Fibroblast of mammary gland (primary cell): ENCODE data around the gene PNP.

ENCODE experiments used
- DNase-seq: peaks from one replicate; pipeline ENCODE4 v3.0.0-alpha.2; 2010; ENCODE audit warnings: low read depth
- H3K4me3 ChIP-seq: 2 replicates; pipeline ENCODE4 v1.5.1; 2011; ENCODE audit warnings: low read depth, mild to moderate bottlenecking, low read length, moderate library complexity; ENCODE audit not compliant: control insufficient read depth
- TF ChIP-seq, protein P1 (sequence below): conservative IDR thresholded peaks from 2 replicates; pipeline ENCODE4 v1.5.1; 2011; ENCODE audit warnings: low read depth, low read length, inconsistent platforms; ENCODE audit not compliant: control insufficient read depth, insufficient read depth

PNP gene

DNA sequence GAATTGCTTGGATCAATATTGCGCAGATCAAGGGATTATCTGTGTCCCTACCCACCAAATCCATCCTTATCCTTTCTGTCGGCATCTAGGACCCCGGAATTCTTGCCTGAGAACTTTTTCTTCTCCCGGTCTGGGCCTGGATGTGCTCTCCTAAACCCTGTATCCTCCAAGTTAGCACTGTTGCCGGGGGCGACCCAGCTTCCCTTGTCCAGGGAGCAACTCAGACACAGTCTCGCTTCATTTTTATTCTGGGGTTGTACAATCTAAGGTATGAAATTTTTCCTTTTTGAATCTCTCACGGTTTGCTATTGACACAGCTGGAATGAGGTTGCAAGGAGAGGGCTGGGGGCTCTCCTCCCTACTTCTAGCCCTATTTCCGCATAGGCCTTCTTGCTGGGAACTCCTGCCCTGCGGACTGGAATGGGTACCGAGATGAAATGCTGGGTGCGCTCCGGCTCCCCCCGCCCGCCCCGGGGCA, 403 bp upstream of the PNP start:
- H3K4me3 ChIP-seq, result peak overlapping the region; percentile 97
- DNase-seq, result no peak
- TF ChIP-seq, protein P1, sequence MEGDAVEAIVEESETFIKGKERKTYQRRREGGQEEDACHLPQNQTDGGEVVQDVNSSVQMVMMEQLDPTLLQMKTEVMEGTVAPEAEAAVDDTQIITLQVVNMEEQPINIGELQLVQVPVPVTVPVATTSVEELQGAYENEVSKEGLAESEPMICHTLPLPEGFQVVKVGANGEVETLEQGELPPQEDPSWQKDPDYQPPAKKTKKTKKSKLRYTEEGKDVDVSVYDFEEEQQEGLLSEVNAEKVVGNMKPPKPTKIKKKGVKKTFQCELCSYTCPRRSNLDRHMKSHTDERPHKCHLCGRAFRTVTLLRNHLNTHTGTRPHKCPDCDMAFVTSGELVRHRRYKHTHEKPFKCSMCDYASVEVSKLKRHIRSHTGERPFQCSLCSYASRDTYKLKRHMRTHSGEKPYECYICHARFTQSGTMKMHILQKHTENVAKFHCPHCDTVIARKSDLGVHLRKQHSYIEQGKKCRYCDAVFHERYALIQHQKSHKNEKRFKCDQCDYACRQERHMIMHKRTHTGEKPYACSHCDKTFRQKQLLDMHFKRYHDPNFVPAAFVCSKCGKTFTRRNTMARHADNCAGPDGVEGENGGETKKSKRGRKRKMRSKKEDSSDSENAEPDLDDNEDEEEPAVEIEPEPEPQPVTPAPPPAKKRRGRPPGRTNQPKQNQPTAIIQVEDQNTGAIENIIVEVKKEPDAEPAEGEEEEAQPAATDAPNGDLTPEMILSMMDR, result no peak

DNA sequence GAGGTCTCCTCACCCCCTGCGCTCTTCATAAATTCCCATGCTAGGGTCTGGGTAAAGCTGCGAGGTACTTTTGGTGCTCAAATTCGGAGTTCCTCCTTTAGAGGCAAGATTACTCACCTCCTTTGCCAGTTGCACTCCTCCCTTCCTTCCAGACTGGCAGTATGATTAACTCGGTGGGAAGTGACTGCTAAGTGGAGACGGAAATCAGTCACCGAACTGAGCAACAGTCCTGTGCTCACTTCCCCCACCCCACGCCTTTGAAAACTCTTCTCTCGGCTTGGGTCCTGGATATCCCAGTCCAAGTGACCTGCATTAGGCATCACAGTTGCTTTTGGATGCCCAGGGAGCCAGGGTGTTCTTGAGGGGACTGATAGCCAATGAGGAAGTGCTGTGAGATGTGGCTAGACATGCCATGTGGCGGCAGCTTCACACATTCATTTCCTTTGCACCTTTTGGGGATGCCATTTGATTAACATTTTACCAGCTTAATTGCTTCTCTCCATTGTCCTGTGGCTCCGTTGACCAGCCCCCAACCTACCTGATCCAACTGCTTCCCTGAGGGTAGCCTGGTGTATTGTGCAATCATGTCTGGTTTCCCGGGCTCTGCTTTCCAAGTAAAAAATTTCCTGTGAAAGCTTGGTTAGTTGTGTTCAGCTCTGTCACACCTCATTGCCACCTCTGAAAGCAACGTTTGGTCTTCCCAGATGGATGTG, 840 bp downstream of the PNP start:
- TF ChIP-seq, protein P1, result no peak
- DNase-seq, result peak; percentile 88
- peak overlapping the region; percentile 97 for H3K4me3 ChIP-seq

DNA sequence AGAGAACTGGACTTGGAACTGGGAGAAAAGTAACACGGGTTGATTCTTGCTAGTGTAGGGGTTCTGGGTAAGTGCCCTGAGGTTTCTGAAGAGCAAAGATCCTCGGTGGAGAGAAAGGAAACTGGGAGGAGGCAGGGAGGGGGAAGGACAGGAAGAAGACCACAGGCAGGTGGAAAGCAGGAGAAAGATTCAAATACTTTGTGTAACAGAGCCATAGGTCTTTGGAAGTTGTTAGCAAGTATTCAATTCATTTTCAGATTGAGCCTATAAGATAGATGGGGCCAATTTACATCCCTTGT, 1.3 kb downstream of the PNP start:
- TF ChIP-seq, protein P1, result no peak
- no peak for DNase-seq
- H3K4me3 ChIP-seq, result peak overlapping the region; percentile 97

DNA sequence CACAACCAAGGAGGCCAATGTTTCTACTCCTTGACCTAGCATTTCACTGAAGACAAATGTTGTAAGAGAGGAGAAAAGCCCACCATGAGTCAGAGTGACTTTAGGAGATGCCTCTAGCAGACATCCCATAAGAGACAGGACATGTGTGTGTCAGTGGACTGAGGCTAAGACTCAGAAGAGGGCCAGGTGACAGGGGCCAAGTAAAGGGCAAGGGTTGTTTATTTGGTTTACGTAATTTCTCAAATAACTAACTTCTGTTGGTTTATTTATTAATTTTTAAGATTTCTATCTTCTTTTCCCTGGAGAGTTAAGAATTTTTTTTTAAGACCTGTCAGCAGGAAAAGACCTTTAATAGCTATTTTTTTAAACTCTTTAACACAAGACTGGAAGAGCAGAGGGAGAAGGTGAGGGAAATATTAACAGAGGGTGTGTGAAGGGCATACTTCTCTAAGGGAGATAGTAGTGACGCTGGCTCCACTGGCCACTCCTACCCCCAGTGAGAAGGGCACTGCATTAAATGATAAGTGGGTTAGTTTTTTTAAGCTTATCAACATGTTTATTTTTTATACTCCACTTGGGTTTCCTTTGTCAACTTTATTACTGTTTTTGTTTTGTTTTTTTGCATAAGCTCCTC, 3.4 kb downstream of the PNP start:
- TF ChIP-seq, protein P1, result no peak
- no peak overlapping the region for H3K4me3 ChIP-seq
- DNase-seq, result no peak

DNA sequence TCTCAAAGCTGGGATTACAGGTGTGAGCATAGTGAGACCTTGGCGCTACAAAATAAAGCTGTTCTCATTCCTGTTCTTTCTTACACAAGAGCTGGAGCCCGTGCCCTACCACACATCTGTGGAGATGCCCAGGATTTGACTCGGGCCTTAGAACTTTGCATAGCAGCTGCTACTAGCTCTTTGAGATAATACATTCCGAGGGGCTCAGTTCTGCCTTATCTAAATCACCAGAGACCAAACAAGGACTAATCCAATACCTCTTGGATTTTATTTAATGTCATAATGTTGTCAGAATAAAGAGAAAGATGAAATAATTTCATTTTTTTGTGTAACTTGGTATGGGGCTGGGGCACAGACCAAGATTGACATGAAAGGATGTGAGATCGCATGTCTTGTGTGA, 7.6 kb downstream of the PNP start:
- no peak overlapping the region for H3K4me3 ChIP-seq
- DNase-seq, result no peak
- TF ChIP-seq, protein P1, result no peak

DNA sequence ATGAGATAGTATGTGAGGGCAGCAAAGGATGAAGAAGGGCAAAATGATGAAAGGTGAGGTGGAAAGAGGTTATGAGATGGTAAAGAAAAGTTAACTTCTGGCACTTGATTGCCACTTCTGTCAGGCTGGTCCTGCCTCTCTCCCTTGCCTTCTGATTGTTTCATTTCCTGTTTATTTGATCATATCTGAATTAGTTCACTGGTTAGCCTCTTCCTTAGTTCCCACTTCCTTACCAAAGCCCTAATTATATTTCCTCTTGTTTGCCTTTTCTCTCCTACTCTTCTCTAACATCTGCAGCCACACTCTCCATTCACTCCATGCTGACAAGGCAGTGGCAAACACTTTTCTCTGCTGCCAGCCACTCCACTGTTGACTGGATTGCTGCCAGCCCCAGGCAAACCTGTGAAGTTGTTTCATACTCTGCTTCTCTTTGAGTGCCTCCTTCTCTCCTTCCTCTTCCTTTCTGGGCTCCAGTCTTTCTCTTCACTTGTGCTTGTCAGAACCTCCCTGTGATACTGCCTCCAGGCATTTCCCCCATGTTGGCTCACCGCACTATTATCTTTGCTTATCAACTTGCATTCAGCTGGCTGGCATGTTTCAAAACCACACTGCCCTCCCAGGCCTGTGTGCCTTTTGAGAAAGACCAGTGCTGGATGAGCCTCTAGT, 8.1 kb downstream of the PNP start:
- H3K4me3 ChIP-seq, result no peak overlapping the region
- TF ChIP-seq, protein P1, result no peak
- DNase-seq, result no peak

DNA sequence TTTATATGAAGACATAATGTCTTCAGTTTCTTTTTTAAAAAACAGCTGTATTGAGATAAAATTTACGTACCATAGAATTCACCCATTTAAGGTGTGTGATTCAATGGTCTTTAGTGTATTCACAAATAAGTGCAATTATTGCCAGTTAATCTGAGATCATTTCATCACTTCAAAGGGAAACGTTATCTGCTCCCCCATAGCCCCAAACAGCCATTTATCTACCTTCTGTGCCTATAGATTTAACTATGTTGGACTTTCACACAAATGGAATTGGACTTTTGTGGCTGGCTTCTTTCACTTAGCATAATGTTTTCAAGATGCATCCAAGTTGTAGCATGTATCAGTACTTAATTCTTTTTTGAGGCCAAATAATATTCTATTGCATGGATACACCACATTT, 9.7 kb downstream of the PNP start:
- TF ChIP-seq, protein P1, result no peak
- no peak overlapping the region for H3K4me3 ChIP-seq
- no peak for DNase-seq
